ENCODE data around the gene HSF2BP. TPM values are rescaled to one million over a fixed set of nuclear protein-coding genes. Genes with fewer than 3 reads are reported as not detected.
"Not testable (repeated sequence)": the region's sequence is repeated elsewhere in the genome, so short reads cannot be mapped to it uniquely, and the experiment has no call there.

The HSF2BP gene
- total and polyA plus RNA-seq, 2 experiments from 2014 or later: 0.22 to 3.6 TPM

DNA sequence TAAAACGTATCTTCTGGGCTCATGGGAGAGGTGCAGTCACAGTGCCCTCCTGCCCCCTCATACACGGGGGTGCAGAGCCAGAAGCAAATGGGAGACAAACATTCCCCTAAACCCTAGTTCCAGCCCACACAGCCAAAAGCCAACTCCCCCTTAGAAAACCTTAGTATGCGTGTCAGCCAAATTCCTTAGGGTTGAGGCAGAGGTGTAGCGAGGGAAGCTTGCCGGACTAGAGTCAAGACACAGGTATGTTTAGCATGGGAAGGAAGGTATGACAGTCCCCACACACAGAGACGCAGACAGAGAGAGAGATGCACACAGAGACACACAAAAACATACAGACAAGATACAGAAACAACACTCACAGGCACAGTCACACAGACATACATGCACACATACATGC lies 141.6 kb downstream of the HSF2BP start:
- H3K27ac ChIP-seq; H3K4me1 ChIP-seq (ENCODE audit: low read depth); H3K4me3 ChIP-seq; H3K36me3 ChIP-seq; H3K9me3 ChIP-seq (ENCODE audit: low read depth); H3K27me3 ChIP-seq; DNase-seq (ENCODE audit: low read depth in 1 of 2, low spot score in 1 of 2): not testable (repeated sequence)

- H3K36me3 ChIP-seq; H3K4me1 ChIP-seq (ENCODE audit: low read depth); H3K9me3 ChIP-seq (ENCODE audit: low read depth); H3K27ac ChIP-seq; H3K4me3 ChIP-seq; DNase-seq (ENCODE audit: low read depth in 1 of 2, low spot score in 1 of 2); H3K27me3 ChIP-seq: not testable (repeated sequence)
These were observed 142.2 kb downstream of the HSF2BP start for GRCh38 chr21:43516860-43517627.

DNA sequence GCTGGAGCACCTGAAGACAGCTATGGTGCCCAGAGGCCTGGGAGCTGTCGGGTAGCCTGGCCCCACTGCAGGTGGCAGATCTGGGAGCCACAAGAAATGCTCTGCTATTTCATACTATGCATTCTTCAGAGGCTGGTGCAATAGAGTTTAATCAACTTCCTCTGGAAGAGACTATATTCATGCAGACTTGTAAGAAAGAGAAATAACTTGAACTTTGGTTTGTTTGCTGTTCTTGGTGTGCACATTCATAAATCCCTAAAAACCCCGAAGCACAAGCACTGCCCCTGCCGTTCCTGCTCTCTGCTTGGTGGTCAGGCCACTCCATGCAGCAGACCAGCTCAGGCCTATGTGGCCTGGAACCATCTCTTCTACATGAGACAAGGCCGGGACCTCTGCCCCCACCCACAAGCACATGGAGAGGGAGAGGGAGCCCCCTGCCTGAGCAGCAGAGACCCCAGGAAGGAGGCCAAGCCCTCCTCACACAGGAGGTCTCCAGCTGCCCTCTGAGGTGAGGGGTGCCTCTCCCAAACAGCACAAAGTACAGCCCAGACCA lies 142.9 kb downstream of the HSF2BP start:
- not testable (repeated sequence) for H3K27me3 ChIP-seq; H3K36me3 ChIP-seq; DNase-seq (ENCODE audit: low read depth in 1 of 2, low spot score in 1 of 2); H3K27ac ChIP-seq; H3K4me3 ChIP-seq; H3K9me3 ChIP-seq (ENCODE audit: low read depth); H3K4me1 ChIP-seq (ENCODE audit: low read depth)

DNA sequence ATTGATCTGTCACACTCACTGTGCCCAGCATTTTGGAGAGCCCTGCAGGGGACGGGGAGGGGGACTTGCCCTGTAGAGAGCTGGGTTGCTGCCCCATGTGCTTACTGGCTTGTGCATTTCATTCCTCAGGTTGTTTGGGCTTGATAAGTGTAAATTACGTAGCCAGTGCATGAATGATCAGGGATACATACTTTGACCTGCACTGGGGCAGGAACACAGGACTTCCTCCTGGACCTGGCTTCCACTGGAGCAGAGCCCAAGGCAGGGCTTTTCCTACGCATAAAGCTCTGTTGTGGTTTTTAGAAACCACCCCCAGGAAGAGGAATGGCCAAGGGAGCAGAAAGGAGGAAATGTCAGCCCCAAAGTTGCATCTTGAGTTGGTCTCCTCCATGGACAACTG lies 144.5 kb downstream of the HSF2BP start:
- not testable (repeated sequence) for H3K4me1 ChIP-seq (ENCODE audit: low read depth); H3K36me3 ChIP-seq; H3K4me3 ChIP-seq; H3K27me3 ChIP-seq; DNase-seq (ENCODE audit: low read depth in 1 of 2, low spot score in 1 of 2); H3K9me3 ChIP-seq (ENCODE audit: low read depth); H3K27ac ChIP-seq

DNA sequence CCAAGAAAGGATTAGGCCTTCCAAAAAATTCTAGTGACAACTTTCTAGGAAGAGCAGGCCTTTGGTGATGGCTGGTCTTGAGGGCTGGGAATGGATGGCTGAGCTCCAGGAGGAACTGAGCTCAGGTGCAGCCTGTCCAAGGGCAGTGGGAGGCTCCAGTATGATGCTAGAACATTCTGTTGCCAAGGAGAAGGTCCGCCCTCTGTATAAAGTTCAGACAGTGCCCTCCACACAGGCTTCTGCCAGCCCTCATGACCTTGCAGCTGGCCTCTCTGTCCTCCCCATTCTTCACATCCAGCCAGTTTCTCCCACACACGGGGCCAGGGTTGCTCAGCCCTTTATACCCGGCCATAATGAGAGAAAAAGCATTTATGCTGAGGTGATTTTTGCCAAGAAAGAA lies 146.3 kb downstream of the HSF2BP start:
- H3K9me3 ChIP-seq (ENCODE audit: low read depth); H3K27ac ChIP-seq; H3K4me1 ChIP-seq (ENCODE audit: low read depth); H3K36me3 ChIP-seq; H3K27me3 ChIP-seq; H3K4me3 ChIP-seq; DNase-seq (ENCODE audit: low read depth in 1 of 2, low spot score in 1 of 2): not testable (repeated sequence)

DNA sequence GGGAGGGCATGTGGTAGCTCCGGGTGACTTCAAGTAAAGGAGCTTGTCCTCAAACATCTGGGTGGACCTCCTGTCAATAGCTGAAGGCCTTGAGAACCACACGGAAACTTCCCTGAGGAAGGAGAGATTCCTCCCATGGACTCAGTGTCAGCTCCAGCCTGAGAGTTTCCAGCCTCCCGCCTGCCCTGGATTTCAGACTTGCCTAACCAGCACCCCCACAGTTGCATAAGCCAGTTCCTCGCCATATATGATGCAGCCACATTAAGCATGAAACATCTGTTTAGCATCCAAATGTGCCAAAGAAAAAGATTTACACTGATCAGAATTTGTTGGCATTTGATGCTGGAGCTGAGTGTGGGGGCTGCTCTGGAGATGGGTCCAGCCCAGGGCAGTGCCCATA lies 148.1 kb downstream of the HSF2BP start:
- H3K4me3 ChIP-seq; DNase-seq (ENCODE audit: low read depth in 1 of 2, low spot score in 1 of 2): not testable (repeated sequence)

DNA sequence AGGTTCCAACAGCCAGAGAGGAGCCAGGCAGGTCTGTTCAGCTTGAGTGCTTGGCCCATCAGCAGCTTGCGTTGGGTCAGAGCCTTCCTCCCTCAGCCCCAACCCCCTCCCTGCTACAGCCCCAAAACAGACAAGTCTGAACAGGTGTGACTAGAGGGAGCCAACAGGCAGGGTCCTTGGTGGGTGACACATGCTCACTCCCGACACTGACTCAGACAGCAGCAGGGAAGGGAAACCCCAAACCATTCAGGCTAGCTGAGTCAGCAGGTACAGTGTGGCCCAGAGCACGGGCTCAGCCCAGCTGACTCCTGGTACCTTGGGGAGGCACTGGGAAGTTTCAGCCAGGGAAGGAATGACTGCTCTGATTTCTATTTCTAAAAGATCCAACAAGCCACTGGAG lies 148.6 kb downstream of the HSF2BP start:
- H3K4me1 ChIP-seq (ENCODE audit: low read depth); H3K36me3 ChIP-seq; H3K27me3 ChIP-seq: not testable (repeated sequence)

More for the DNA sequence above, 148.1 kb downstream of the HSF2BP start:
- not testable (repeated sequence) for H3K36me3 ChIP-seq; H3K9me3 ChIP-seq (ENCODE audit: low read depth); H3K4me1 ChIP-seq (ENCODE audit: low read depth); H3K27ac ChIP-seq; H3K27me3 ChIP-seq

DNA sequence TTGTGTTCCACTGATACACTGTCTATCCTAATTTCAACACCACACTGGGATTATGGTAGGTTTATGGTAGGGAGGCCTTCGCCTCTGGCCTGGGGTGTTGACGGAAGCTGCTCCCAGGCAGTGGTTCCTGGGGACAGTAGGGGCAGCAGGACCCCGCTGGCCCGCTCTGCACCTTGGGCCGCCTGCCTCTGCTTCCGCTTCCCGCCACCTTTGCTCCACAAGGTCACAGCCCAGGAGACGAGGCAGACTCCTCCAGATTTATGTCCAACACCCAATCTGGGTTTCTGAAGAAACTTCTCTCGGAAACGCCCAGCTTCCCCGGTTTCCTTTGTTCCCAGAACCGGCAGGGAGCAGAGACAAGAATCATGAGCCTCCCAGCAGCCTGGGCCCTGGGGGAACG lies 155.4 kb downstream of the HSF2BP start:
- H3K27ac ChIP-seq; H3K27me3 ChIP-seq; H3K9me3 ChIP-seq (ENCODE audit: low read depth); H3K36me3 ChIP-seq; H3K4me1 ChIP-seq (ENCODE audit: low read depth); DNase-seq (ENCODE audit: low read depth in 1 of 2, low spot score in 1 of 2); H3K4me3 ChIP-seq: not testable (repeated sequence)

More for the DNA sequence above, 148.6 kb downstream of the HSF2BP start:
- H3K27ac ChIP-seq; H3K9me3 ChIP-seq (ENCODE audit: low read depth); DNase-seq (ENCODE audit: low read depth in 1 of 2, low spot score in 1 of 2); H3K4me3 ChIP-seq: not testable (repeated sequence)

GRCh38 chr21:43503075-43503750 lies 156.1 kb downstream of the HSF2BP start:
- not testable (repeated sequence) for H3K36me3 ChIP-seq; H3K4me1 ChIP-seq (ENCODE audit: low read depth); DNase-seq (ENCODE audit: low read depth in 1 of 2, low spot score in 1 of 2); H3K4me3 ChIP-seq; H3K9me3 ChIP-seq (ENCODE audit: low read depth); H3K27me3 ChIP-seq; H3K27ac ChIP-seq

GRCh38 chr21:43502407-43503071 lies 156.7 kb downstream of the HSF2BP start:
- H3K27me3 ChIP-seq; H3K9me3 ChIP-seq (ENCODE audit: low read depth); H3K36me3 ChIP-seq; DNase-seq (ENCODE audit: low read depth in 1 of 2, low spot score in 1 of 2); H3K27ac ChIP-seq; H3K4me1 ChIP-seq (ENCODE audit: low read depth); H3K4me3 ChIP-seq: not testable (repeated sequence)

DNA sequence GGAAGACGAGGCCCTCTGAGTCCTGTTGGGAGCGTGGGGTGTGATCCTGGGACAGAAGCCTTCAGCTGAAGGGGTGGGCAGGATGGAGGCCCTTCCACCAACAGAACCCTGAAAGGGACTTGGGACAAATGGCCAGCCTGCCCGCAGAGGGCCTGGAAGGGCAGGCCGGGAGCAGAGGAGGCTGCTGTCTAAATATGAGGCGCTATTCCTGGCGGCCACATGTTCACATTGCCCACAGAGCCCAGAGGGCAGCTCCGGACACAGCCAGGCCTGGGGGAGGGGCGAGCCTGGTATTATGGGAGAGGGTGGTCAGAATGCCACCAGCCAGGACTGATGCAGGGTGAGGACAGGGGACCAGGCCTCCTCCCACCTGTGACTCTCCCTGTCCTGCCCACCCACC lies 160.4 kb downstream of the HSF2BP start:
- H3K4me1 ChIP-seq (ENCODE audit: low read depth); H3K27ac ChIP-seq; H3K27me3 ChIP-seq; H3K4me3 ChIP-seq; H3K36me3 ChIP-seq; DNase-seq (ENCODE audit: low read depth in 1 of 2, low spot score in 1 of 2); H3K9me3 ChIP-seq (ENCODE audit: low read depth): not testable (repeated sequence)

GRCh38 chr21:43498065-43498464 lies 161.2 kb downstream of the HSF2BP start:
- DNase-seq (ENCODE audit: low read depth in 1 of 2, low spot score in 1 of 2); H3K27ac ChIP-seq; H3K9me3 ChIP-seq (ENCODE audit: low read depth); H3K27me3 ChIP-seq; H3K4me3 ChIP-seq; H3K4me1 ChIP-seq (ENCODE audit: low read depth); H3K36me3 ChIP-seq: not testable (repeated sequence)

DNA sequence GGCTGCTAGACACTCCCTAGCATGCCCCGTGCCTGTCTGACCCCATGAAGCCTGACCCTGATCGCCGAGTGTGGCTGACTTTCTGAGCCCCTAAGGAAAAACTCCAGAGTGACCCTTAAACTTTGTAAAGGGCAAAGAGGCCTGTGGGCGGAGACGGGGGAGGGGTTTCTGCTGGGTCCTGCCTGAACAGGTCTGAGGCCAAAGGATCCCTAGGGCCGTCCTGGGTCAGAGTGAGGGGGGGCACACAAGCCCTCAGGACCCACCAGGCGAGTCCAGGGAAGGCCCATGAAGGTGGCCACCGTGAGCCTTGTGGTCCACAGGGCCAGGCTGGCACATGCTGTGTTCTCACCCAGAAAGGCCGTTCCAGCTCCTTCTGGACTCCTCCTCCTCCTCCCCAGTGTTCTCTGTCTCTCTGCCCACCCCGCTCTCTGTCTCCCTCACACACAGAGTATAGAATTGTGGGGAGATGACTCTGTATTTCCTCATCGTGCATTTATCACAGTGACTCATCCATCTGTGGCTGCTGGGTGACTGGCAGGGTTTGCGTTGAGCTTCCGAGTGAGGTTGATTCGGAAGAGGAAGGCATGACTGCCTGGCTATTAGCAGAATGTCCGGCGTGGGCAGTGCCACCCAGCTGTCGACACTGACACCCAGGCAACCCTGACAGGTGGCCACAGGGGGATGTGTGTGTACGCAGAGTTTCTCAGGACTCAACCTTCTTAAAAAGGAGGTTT lies 164.8 kb downstream of the HSF2BP start:
- not testable (repeated sequence) for H3K27ac ChIP-seq; H3K4me3 ChIP-seq; H3K9me3 ChIP-seq (ENCODE audit: low read depth); H3K4me1 ChIP-seq (ENCODE audit: low read depth); H3K36me3 ChIP-seq; H3K27me3 ChIP-seq; DNase-seq (ENCODE audit: low read depth in 1 of 2, low spot score in 1 of 2)
